H9 (cell line): ENCODE measurements around the gene MXD3. TPM values are rescaled to one million over a fixed set of nuclear protein-coding genes. Genes with fewer than 3 reads are reported as not detected.

ENCODE experiments used
- DNase-seq: peaks from one replicate; pipeline ENCODE4 v3.0.0-alpha.2; 2017
- H2AFZ ChIP-seq: one replicate; pipeline ENCODE4 v1.6.1; 2013; ENCODE audit warnings: mild to moderate bottlenecking, low read length, control low read depth, moderate library complexity
- H2AK5ac ChIP-seq: 2 replicates; pipeline ENCODE4 v1.6.1; 2013; ENCODE audit warnings: low read length, control low read depth, mixed read lengths; ENCODE audit not compliant: insufficient read length
- H2BK120ac ChIP-seq: one replicate; pipeline ENCODE4 v1.6.1; 2013; ENCODE audit warnings: low read depth, mild to moderate bottlenecking, low read length, control low read depth, inconsistent platforms; ENCODE audit not compliant: poor library complexity, severe bottlenecking
- H2BK12ac ChIP-seq: 2 replicates; pipeline ENCODE4 v1.6.1; 2013; ENCODE audit warnings: low read length, control low read depth, mixed read lengths, low read depth; ENCODE audit not compliant: insufficient read length
- H2BK15ac ChIP-seq: 2 replicates; pipeline ENCODE4 v1.6.1; 2013; ENCODE audit warnings: low read depth, low read length, control low read depth
- H2BK20ac ChIP-seq: one replicate; pipeline ENCODE4 v1.6.1; 2013; ENCODE audit warnings: low read depth, mild to moderate bottlenecking, low read length, control low read depth, inconsistent platforms; ENCODE audit not compliant: poor library complexity, severe bottlenecking
- H2BK5ac ChIP-seq: 2 replicates; pipeline ENCODE4 v1.6.1; 2013; ENCODE audit warnings: low read length, control low read depth, mixed read lengths; ENCODE audit not compliant: insufficient read length
- H3K14ac ChIP-seq: 2 replicates; pipeline ENCODE4 v1.6.1; 2013; ENCODE audit warnings: low read length, control low read depth; ENCODE audit not compliant: insufficient read depth
- H3K18ac ChIP-seq: 2 replicates; pipeline ENCODE4 v1.6.1; 2013; ENCODE audit warnings: low read depth, mild to moderate bottlenecking, mixed read lengths, low read length, control low read depth; ENCODE audit not compliant: insufficient read length
- H3K23ac ChIP-seq: 2 replicates; pipeline ENCODE4 v1.6.1; 2013; ENCODE audit warnings: low read length, control low read depth, mixed read lengths, low read depth; ENCODE audit not compliant: insufficient read length
- H3K23me2 ChIP-seq: 2 replicates; pipeline ENCODE4 v1.6.1; 2013; ENCODE audit warnings: low read depth, mild to moderate bottlenecking, mixed read lengths, low read length, control low read depth; ENCODE audit not compliant: insufficient read length, poor library complexity, severe bottlenecking
- H3K27ac ChIP-seq: 2 replicates; pipeline ENCODE4 v1.5.1; 2013; ENCODE audit warnings: low read length, control low read depth, mixed read lengths, low read depth; ENCODE audit not compliant: insufficient read length
- H3K27me3 ChIP-seq: 2 replicates; pipeline ENCODE4 v1.6.1; 2013; ENCODE audit warnings: low read length, control low read depth, inconsistent platforms; ENCODE audit not compliant: insufficient read depth
- H3K4ac ChIP-seq: 2 replicates; pipeline ENCODE4 v1.6.1; 2013; ENCODE audit warnings: low read depth, mild to moderate bottlenecking, control low read depth, inconsistent platforms, low read length, moderate library complexity
- H3K4me1 ChIP-seq: 2 replicates; pipeline ENCODE4 v1.6.1; 2013; ENCODE audit warnings: low read length, control low read depth, inconsistent platforms; ENCODE audit not compliant: insufficient read depth
- H3K4me2 ChIP-seq: 2 replicates; pipeline ENCODE4 v1.6.1; 2013; ENCODE audit warnings: low read length, control low read depth, mixed read lengths; ENCODE audit not compliant: insufficient read length, insufficient read depth
- H3K56ac ChIP-seq: 2 replicates; pipeline ENCODE4 v1.6.1; 2013; ENCODE audit warnings: low read depth, mild to moderate bottlenecking, mixed read lengths, low read length, control low read depth; ENCODE audit not compliant: insufficient read length
- H3K79me1 ChIP-seq: 2 replicates; pipeline ENCODE4 v1.6.1; 2013; ENCODE audit warnings: low read depth, mild to moderate bottlenecking, moderate library complexity, low read length, control low read depth, inconsistent platforms; ENCODE audit not compliant: insufficient read depth, poor library complexity, severe bottlenecking
- H3K79me2 ChIP-seq: 2 replicates; pipeline ENCODE4 v1.6.1; 2013; ENCODE audit warnings: low read length, control low read depth, inconsistent platforms; ENCODE audit not compliant: insufficient read depth
- H3K9ac ChIP-seq: 2 replicates; pipeline ENCODE4 v1.6.1; 2013; ENCODE audit warnings: low read length, control low read depth, mixed read lengths; ENCODE audit not compliant: insufficient read length; ENCODE audit errors: extremely low read depth
- H3K9me3 ChIP-seq: one replicate; pipeline ENCODE4 v1.6.1; 2013; ENCODE audit warnings: low read depth, low read length, inconsistent platforms; ENCODE audit not compliant: control insufficient read depth
- H3T11ph ChIP-seq: one replicate; pipeline ENCODE4 v1.6.1; 2013; ENCODE audit warnings: mild to moderate bottlenecking, low read length, control low read depth, inconsistent platforms
- H4K20me1 ChIP-seq: one replicate; pipeline ENCODE4 v1.6.1; 2013; ENCODE audit not compliant: control insufficient read depth, insufficient read length, insufficient read depth
- H4K5ac ChIP-seq: 2 replicates; pipeline ENCODE4 v1.6.1; 2013; ENCODE audit warnings: low read depth, mild to moderate bottlenecking, mixed read lengths, low read length, control low read depth; ENCODE audit not compliant: insufficient read length
- H4K8ac ChIP-seq: replicated peaks from 2 replicates; pipeline ENCODE4 v1.6.1; 2013; ENCODE audit warnings: low read length, control low read depth, mixed read lengths, low read depth; ENCODE audit not compliant: insufficient read length
- H4K91ac ChIP-seq: 2 replicates; pipeline ENCODE4 v1.6.1; 2013; ENCODE audit warnings: low read depth, mild to moderate bottlenecking, moderate library complexity, mixed read lengths, low read length, control low read depth; ENCODE audit not compliant: insufficient read length
- H3K27ac Mint-ChIP-seq, 3 experiments: 2 replicates in 2 of 3; 3 replicates in 1 of 3; pipeline ENCODE4 v1.8.0; 2020 to 2021; ENCODE audit warnings: mixed read lengths in 3 of 3, mild to moderate bottlenecking in 1 of 3, moderate library complexity in 1 of 3
- H3K27me3 Mint-ChIP-seq: 2 replicates; pipeline ENCODE4 v1.8.0; 2021; ENCODE audit warnings: low read depth, mild to moderate bottlenecking, moderate library complexity, mixed read lengths
- H3K36me3 Mint-ChIP-seq, 3 experiments: 2 replicates in 2 of 3; 3 replicates in 1 of 3; pipeline ENCODE4 v1.8.0; 2020 to 2021; ENCODE audit warnings: low read depth in 3 of 3, mixed read lengths in 3 of 3; ENCODE audit not compliant: insufficient read depth in 1 of 3
- H3K4me1 Mint-ChIP-seq, 2 experiments: 2 replicates each; pipeline ENCODE4 v1.8.0; 2020; ENCODE audit warnings: mixed read lengths in 2 of 2
- H3K4me3 Mint-ChIP-seq, 2 experiments: 2 replicates in 1 of 2; 3 replicates in 1 of 2; pipeline ENCODE4 v1.8.0; 2020 to 2021; ENCODE audit warnings: mild to moderate bottlenecking in 2 of 2, mixed read lengths in 2 of 2, moderate library complexity in 1 of 2
- H3K9me3 Mint-ChIP-seq, 2 experiments: 2 replicates in 1 of 2; 3 replicates in 1 of 2; pipeline ENCODE4 v1.8.0; 2020; ENCODE audit warnings: mild to moderate bottlenecking in 2 of 2, mixed read lengths in 2 of 2, moderate library complexity in 1 of 2
- CTCF ChIP-seq: fragments of 200-600 bp; sonication (generic); conservative IDR thresholded peaks from 3 replicates; pipeline ENCODE4 v1.8.0; 2021; ENCODE audit warnings: antibody characterized with exemption, mild to moderate bottlenecking
- WGBS: extraction: QIAGEN DNeasy Blood & Tissue Kit; methylation state at CpG from one replicate; pipeline ENCODE4 v1.1.7; 2013; ENCODE audit warnings: missing lambda C conversion rate, low lambda C conversion rate, mixed read lengths; ENCODE audit not compliant: insufficient read length; ENCODE audit errors: extremely low coverage; 5-methylcytosine and 5-hydroxymethylcytosine counted together
- total RNA-seq: library from RNA; stranded (reverse); gene quantifications from 2 replicates; pipeline ENCODE4 v1.2.1, GENCODE V29; 2021

MXD3 gene
- total RNA-seq, 1 experiment from 2014 or later, result 9.8 TPM

- Histone ChIP-seq H4K20me1 (peaks cover 2% of the 10 kb centered on the region), H2AFZ (no peak overlapping the region), H2BK120ac (no peak overlapping the region), H3K14ac (no peak overlapping the region), H3K9ac (no peak overlapping the region), H2BK5ac (no peak overlapping the region), H3K9me3 (no peaks in the 10 kb centered on the region), H4K91ac (no peak overlapping the region), H2BK15ac (no peak overlapping the region), H2AK5ac (no peak overlapping the region), H3K27ac (no peak overlapping the region), H3T11ph (no peak overlapping the region), H3K23ac (no peak overlapping the region), H3K56ac (no peak overlapping the region), H3K4me2 (no peak overlapping the region), H3K23me2 (no peaks in the 10 kb centered on the region), H3K18ac (no peak overlapping the region), H3K27me3 (no peaks in the 10 kb centered on the region), H3K79me1 (no peaks in the 10 kb centered on the region), H3K79me2 (no peaks in the 10 kb centered on the region), H2BK20ac (no peak overlapping the region), H3K4me1 (peaks cover 9% of the 10 kb centered on the region; the same call in 1 of the 2 replicates), H3K4ac (no peak overlapping the region), H4K8ac (no peak overlapping the region), H4K5ac (no peak overlapping the region), H2BK12ac (peak overlapping the region; percentile 12)
- Mint-ChIP-seq H3K9me3 (no peaks in the 10 kb centered on the region), H3K36me3 (peaks cover 0 to 42% (median 36%) of the 10 kb centered on the region in 3 experiments; a peak in 6 of 7 replicates), H3K4me1 (peaks cover 25 to 34% of the 10 kb centered on the region in 2 experiments), H3K27ac (peak overlapping the region; percentile 72 to 94 (median 84); a peak in 5 of 7 replicates), H3K4me3 (no peak overlapping the region; a peak in 1 of 5 replicates), H3K27me3 (no peaks in the 10 kb centered on the region)
- no CpG with 5 or more reads among the region's 28 CpGs for WGBS
- peak; percentile 30 for DNase-seq
- no peak for TF ChIP-seq CTCF
Observed at GRCh38 chr5:177327539-177328522, 16.1 kb upstream of the MXD3 start.
